Spinal cord (tissue), 10 donors: ENCODE data around the gene PLEKHF1. TPM values are rescaled to one million over a fixed set of nuclear protein-coding genes. Genes with fewer than 3 reads are reported as not detected.
"Not testable (repeated sequence)": the region's sequence is repeated elsewhere in the genome, so short reads cannot be mapped to it uniquely, and the experiment has no call there.

Experiments used
- DNase-seq, 6 donors: peaks; one replicate each; pipeline versions ENCODE4 v3.0.0 to v3.0.0-alpha.2; 2013 to 2015; ENCODE audit warnings: low spot score in 6 of 6, low read depth in 4 of 6
- H3K27ac ChIP-seq: one replicate; pipeline ENCODE4 v1.5.1; 2013; ENCODE audit warnings: low read depth, low read length, control low read depth
- H3K27me3 ChIP-seq: one replicate; pipeline ENCODE4 v1.6.1; 2013; ENCODE audit warnings: low read length; ENCODE audit not compliant: control insufficient read depth, insufficient read depth
- H3K36me3 ChIP-seq: one replicate; pipeline ENCODE4 v1.6.1; 2013; ENCODE audit warnings: low read length; ENCODE audit not compliant: control insufficient read depth, insufficient read depth
- H3K4me1 ChIP-seq: one replicate; pipeline ENCODE4 v1.6.1; 2013; ENCODE audit warnings: low read length; ENCODE audit not compliant: control insufficient read depth, insufficient read depth
- H3K4me3 ChIP-seq: one replicate; pipeline ENCODE4 v1.5.1; 2013; ENCODE audit warnings: low read depth, low read length, control low read depth
- H3K9me3 ChIP-seq: one replicate; pipeline ENCODE4 v1.6.1; 2013; ENCODE audit warnings: low read length; ENCODE audit not compliant: control insufficient read depth, insufficient read depth
- WGBS: methylation state at CpG from one replicate; pipeline ENCODE4 v1.1.5; 2013; ENCODE audit warnings: missing lambda C conversion rate; ENCODE audit not compliant: insufficient coverage; 5-methylcytosine and 5-hydroxymethylcytosine counted together
- polyA plus RNA-seq, 2 donors: library from polyadenylated mRNA; unstranded; fragments of 120-200 nt; gene quantifications; one replicate each; pipeline ENCODE4 v1.2.1, GENCODE V29; 2013; ENCODE audit not compliant: insufficient read length in 2 of 2
- total RNA-seq, 2 donors: library from RNA; depleted of rRNA in 1 of 2; stranded (reverse); fragments of 120-200 nt in 1 of 2; fragments of >200 nt in 1 of 2; gene quantifications; one replicate each; pipeline versions ENCODE4 v1.2.3 to v1.2.4, GENCODE V29; 2013 to 2014
- donor health status: healthy.

Gene PLEKHF1
- total and polyA plus RNA-seq, 4 donors, result 3.1 to 6.7 (median 4.5) TPM

- Histone ChIP-seq H3K4me3 (no peak overlapping the region), H3K9me3 (no peaks in the 10 kb centered on the region), H3K27ac (no peak overlapping the region), H3K4me1 (peaks cover 16% of the 10 kb centered on the region), H3K27me3 (peaks cover 2% of the 10 kb centered on the region), H3K36me3 (no peaks in the 10 kb centered on the region)
- WGBS, result 90% methylated on average over 18 of the region's 18 CpGs
- no peak for DNase-seq
These were observed 41.4 kb upstream of the PLEKHF1 start for GRCh38 chr19:29623726-29624488.

DNA sequence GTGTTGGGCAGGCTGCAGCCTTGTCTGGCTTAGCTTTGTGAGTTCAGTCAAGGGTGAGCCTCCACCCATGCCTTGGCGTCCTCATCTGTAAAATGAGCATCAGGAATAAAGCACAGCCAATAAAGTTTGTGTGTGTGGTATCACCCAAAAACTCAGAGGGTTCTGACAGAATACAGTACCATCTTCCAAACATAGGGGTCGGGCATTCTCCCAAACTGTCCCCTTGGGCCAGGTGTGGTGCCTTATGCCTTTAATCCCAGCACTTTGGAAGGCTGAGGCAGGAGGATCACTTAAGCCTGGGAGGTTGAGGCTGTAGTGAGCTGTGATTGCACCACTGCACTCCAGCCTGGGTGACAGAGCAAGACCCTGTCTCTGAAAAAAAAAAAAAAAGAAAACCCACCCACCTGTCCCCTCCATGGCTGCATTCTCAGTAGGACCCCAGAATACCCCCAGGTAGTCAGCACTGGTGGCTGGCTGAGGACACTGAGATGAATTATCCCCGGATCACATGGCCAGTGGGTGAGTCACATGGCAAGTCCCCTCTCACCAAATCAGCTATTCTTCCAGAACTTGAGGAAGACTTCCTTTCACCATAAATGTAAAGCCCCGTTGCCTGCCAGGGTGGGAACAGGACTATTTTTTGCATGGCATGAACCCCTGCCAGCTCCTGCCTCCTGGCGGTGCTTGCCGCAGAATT is 40.6 kb upstream of the PLEKHF1 start:
- H3K4me3 ChIP-seq, result no peak overlapping the region
- 6% methylated on average over 2 of the region's 6 CpGs for WGBS
- peaks cover 16% of the 10 kb centered on the region for H3K4me1 ChIP-seq
- H3K36me3 ChIP-seq, result no peaks in the 10 kb centered on the region
- peaks cover 2% of the 10 kb centered on the region for H3K27me3 ChIP-seq
- no peak overlapping the region for H3K27ac ChIP-seq
- no peaks in the 10 kb centered on the region for H3K9me3 ChIP-seq
- DNase-seq, result no peak

DNA sequence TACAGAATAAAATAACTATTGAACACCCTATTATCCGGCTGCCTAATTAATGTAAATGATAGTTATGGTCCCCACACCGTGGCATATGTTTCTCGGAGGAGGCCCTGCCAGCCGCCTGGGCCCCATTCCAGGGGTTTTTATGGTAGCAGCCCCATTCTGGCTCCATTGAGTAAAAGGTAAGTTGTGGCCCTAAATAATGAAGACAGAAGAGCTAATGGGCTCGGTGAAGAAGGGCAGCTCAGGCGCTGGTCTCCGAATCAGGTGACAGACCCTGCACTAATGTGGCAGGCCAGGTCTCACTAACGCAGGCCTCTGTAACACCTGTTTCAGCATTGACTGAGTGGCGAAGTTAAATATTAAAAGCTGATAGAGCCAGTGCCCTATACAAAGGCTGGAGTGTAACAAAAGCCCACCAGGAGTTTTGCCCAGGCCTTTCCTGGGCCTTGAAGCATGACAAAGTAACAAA is 40.0 kb upstream of the PLEKHF1 start:
- Histone ChIP-seq H3K27ac (no peak overlapping the region), H3K27me3 (no peaks in the 10 kb centered on the region), H3K4me1 (peaks cover 16% of the 10 kb centered on the region), H3K9me3 (no peaks in the 10 kb centered on the region), H3K36me3 (no peaks in the 10 kb centered on the region), H3K4me3 (no peak overlapping the region)
- peak in 2 of 6 donors; percentile 71 to 91 for DNase-seq
- 36% methylated on average over 7 of the region's 9 CpGs for WGBS

DNA sequence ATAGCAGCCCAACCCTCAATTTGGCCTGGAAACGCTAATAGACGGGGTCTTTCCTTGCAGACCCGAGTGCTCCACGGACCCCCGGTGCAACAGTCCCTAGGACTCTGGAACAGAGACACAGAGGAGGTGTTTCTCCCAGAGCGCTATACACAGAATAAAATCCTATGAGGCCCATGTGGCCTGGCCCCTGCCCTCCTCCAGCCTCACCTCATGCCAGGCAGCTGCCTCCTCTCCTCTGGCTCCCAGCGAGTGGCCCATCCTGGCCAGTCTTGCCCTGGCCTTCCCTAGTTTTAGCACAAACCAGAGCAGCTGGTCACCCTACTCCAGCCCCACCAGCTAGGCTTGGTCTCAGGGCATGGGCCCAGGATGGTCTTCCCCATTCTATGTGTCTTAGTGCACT is 38.9 kb upstream of the PLEKHF1 start:
- H3K27ac ChIP-seq, result no peak overlapping the region
- no peak overlapping the region for H3K4me3 ChIP-seq
- no peaks in the 10 kb centered on the region for H3K9me3 ChIP-seq
- H3K4me1 ChIP-seq, result peaks cover 16% of the 10 kb centered on the region
- no peak for DNase-seq
- WGBS, result 94% methylated on average over 7 of the region's 7 CpGs
- no peaks in the 10 kb centered on the region for H3K36me3 ChIP-seq
- H3K27me3 ChIP-seq, result no peaks in the 10 kb centered on the region

DNA sequence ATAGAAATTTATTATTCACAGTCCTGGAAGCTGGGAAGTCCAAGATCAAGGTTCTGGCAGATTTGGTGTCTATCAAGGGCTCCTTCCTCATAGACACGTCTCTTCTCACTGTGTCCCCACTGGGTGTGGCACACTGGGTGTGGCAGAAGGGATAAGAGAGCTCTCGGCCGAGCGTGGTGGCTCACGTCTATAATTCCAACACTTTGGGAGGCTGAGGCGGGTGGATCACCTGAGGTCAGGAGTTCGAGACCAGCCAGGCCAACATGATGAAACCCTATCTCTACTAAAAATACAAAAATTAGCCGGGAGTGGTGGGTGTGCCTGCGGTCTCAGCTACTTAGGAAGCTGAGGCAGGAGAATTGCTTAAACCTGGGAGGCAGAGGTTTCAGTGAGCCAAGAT is 38.4 kb upstream of the PLEKHF1 start:
- H3K4me1 ChIP-seq, result peaks cover 16% of the 10 kb centered on the region
- H3K4me3 ChIP-seq, H3K9me3 ChIP-seq, H3K27me3 ChIP-seq, DNase-seq, H3K36me3 ChIP-seq, H3K27ac ChIP-seq: not testable (repeated sequence)
- WGBS, result 94% methylated on average over 5 of the region's 9 CpGs

GRCh38 chr19:29628661-29629385 is 36.4 kb upstream of the PLEKHF1 start:
- DNase-seq, result no peak
- no peak overlapping the region for H3K4me3 ChIP-seq
- no peaks in the 10 kb centered on the region for H3K27me3 ChIP-seq
- 93% methylated on average over 13 of the region's 16 CpGs for WGBS
- H3K27ac ChIP-seq, result no peak overlapping the region
- peaks cover 12% of the 10 kb centered on the region for H3K4me1 ChIP-seq
- no peaks in the 10 kb centered on the region for H3K36me3 ChIP-seq
- no peaks in the 10 kb centered on the region for H3K9me3 ChIP-seq

- H3K4me1 ChIP-seq, result peaks cover 5% of the 10 kb centered on the region
- no peaks in the 10 kb centered on the region for H3K36me3 ChIP-seq
- H3K4me3 ChIP-seq, result no peak overlapping the region
- peaks cover 2% of the 10 kb centered on the region for H3K9me3 ChIP-seq
- DNase-seq, result no peak
- no peak overlapping the region for H3K27ac ChIP-seq
- WGBS, result 89% methylated on average over 4 of the region's 5 CpGs
- no peaks in the 10 kb centered on the region for H3K27me3 ChIP-seq
These were observed 35.3 kb upstream of the PLEKHF1 start for GRCh38 chr19:29629836-29630534.

GRCh38 chr19:29630655-29631054 is 34.6 kb upstream of the PLEKHF1 start:
- no peak overlapping the region for H3K27ac ChIP-seq
- no peaks in the 10 kb centered on the region for H3K27me3 ChIP-seq
- H3K9me3 ChIP-seq, result peaks cover 2% of the 10 kb centered on the region
- H3K4me3 ChIP-seq, result no peak overlapping the region
- H3K36me3 ChIP-seq, result no peaks in the 10 kb centered on the region
- 39% methylated on average over 2 of the region's 2 CpGs for WGBS
- H3K4me1 ChIP-seq, result no peaks in the 10 kb centered on the region
- DNase-seq, result no peak

GRCh38 chr19:29631450-29631849 is 33.8 kb upstream of the PLEKHF1 start:
- no peak overlapping the region for H3K4me3 ChIP-seq
- peaks cover 2% of the 10 kb centered on the region for H3K9me3 ChIP-seq
- no peaks in the 10 kb centered on the region for H3K27me3 ChIP-seq
- H3K36me3 ChIP-seq, result no peaks in the 10 kb centered on the region
- no peak for DNase-seq
- H3K4me1 ChIP-seq, result peaks cover 5% of the 10 kb centered on the region
- WGBS, result 100% methylated on average over 2 of the region's 3 CpGs
- no peak overlapping the region for H3K27ac ChIP-seq
